HG02938 (cell line): ENCODE results near the gene NSMF.

Experiments
- ATAC-seq: cut with Tn5 transposase; IDR thresholded peaks from one replicate; pipeline ENCODE4 v1.9.1; 2021; ENCODE audit warnings: mild to moderate bottlenecking, moderate library complexity; ENCODE audit not compliant: unreplicated experiment

NSMF gene

DNA sequence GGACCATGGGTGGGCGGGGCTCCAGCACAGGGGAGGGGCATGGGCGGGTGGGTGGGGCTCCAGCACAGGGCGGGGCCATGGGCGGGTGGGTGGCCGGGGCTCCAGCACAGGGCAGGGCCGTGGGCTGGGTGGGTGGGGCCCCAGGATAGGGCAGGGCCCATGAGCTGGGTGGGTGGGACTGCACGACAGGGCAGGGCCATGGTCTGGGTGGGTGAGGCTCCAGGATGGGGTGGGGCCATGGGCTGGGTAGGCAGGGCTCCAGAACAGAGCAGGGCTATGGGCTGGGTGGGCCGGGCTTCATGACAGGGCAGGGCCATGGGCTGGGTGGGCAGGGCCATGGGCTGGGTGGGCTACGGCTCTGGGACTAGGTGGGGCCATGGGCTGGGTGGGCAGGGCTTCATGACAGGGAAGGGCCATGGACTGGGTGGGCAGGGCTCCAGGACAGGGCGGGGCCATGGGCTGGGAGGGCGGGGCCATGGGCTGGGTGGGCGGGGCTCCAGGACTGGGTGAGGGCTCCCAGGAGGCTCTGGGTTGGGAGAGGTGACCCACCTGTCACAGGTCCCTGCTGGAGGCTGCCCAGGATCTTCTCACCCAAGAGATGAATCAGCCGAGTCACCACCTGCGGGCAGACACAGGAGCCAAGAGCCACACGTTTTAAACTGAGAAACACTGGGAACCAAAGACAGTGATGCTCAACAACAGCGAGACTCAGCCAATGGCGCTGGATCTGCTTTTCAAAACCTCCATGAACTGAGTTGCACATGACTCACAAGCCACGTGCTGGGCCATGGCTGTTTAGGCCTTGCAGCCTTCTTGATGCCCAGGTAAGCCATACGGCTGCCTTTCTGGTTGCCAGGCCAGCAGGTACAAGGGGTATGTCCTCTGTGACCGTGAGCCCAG lies 33.6 kb upstream of the NSMF start:
- no peak for ATAC-seq

DNA sequence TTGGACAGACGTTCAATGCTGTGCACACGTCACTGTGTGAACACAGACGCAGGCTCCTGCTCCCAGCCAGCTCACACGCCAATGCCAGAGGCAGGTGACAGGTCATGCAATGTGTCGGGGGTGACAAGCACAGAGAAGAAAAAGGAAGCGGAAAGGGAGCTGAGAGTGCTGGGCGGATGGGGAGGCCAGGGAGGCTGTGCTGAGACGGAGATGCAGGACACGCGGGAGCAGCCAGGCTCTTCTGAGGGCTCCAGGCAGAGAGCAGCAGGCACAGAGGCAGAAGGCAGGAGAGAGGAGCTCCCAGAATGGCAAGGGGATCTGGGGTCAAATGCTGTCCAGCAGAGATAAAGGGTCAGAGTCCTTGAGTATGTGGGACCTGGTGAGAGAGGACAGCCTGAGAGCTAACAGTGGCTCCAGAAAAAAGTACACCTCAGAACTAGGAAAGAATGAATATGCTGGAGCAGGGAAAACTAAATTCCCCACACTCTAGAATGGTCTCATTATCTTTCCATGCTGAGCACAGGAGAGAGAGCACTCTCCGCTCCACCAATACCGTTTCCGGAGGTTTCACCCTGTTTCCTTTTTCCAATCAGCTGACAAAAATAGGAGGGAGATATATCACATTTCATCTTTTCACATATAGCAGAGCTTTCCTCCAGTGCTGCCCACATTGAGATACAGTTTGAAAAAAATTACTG lies 32.8 kb upstream of the NSMF start:
- no peak for ATAC-seq

DNA sequence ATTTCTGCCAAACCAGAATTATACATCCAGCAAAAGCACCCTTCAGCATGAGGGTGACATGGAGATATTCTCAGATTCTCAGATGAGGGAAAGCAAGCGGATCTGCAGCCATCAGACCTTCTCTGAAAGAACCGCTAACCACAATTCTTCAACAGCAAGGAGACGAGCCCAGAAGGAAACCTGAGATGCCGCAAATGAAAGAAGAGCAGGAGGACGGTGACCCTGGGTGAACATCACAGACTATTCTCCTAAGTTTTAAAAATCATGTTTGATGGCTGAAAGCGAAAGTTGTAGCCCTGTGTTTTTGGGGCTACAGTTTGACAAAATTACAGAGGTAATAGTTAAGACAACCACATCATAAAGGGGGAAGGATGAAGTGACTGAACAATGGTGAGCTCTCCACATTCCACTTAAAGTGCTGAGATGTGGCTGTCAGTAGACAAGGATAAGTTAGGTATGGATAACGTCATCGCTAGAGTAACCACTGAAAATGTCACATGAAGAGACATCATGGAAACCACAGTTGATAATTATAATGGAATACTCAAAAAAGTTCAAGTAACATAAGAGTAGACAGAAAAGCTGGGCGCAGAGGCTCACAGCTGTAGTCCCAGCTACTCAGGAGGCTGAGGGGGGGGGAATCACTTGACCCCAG lies 31.5 kb upstream of the NSMF start:
- ATAC-seq, result no peak

DNA sequence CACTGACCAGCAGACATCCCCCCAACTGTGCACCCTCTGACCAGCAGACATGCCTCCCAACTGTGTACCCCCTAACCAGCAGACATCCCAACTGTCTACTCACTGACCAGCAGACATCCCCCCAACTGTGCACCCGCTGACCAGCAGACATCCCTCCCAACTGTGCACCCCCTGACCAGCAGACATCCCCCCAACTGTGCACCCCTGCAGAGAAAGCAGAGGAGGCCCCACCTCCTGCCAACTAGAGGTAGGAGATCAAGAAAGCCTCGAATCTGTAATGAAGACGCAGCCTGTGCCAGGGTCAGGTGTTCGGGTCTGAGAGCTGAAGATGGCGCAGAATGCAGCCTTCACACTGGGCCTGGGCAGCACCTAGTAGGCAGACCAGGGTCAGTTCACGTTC lies 29.8 kb upstream of the NSMF start:
- no peak for ATAC-seq

DNA sequence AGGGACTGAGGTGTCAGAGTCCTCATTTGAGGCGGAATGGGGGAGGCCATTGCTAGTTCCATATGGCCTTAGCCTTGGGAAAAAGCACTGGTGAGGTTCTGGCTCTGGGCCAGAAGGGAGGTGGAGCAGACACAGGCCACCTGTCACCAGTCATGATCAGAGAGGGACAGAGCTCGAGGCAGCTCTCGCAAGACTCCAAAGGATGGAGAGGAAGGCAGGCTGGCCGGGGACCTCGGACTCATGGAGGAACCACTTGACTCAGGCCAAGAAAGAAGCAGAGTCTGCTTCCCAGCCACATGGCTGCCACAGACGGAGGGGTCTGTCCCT lies 29.2 kb upstream of the NSMF start:
- no peak for ATAC-seq

DNA sequence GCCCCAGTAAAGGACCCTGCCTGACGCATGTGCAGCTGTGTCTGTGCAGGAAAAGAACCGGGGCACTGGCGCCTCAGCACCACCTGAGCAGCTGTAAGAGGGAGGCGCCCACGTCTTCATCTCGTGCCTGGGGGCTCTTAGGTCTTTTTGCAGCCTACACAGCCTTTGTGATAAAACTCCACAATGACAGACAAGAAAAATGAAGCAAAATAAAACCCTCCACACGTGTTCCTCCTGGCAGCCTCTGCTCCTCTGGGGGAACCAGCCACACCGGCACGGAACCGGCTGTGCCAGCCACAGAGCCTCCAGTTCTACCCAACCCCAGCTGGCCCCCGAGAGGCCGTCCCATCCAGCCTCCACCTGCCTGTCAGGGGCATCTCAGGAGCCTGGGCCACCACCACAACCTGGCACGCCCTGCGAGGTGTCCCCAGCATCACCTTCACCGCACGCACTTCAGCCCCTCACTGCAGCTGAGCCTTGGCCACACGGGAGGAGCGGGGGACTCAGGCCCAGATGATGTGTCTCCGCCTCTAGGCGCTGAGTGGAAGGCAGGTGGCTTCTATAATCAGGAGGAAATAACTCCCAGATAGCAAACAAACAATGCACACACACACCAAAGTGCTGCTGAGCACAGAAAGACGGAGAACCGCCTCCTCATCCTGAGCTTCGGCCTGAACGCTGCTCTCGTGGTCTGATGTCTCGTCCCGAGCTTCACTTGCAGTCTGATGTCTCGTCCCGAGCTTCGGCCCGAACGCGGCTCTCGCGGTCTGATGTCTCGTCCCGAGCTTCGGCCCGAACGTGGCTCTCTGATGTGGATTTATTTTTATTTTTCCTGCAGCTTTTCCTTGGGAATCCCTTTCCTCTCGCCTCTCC lies 28.6 kb upstream of the NSMF start:
- ATAC-seq, result no peak

DNA sequence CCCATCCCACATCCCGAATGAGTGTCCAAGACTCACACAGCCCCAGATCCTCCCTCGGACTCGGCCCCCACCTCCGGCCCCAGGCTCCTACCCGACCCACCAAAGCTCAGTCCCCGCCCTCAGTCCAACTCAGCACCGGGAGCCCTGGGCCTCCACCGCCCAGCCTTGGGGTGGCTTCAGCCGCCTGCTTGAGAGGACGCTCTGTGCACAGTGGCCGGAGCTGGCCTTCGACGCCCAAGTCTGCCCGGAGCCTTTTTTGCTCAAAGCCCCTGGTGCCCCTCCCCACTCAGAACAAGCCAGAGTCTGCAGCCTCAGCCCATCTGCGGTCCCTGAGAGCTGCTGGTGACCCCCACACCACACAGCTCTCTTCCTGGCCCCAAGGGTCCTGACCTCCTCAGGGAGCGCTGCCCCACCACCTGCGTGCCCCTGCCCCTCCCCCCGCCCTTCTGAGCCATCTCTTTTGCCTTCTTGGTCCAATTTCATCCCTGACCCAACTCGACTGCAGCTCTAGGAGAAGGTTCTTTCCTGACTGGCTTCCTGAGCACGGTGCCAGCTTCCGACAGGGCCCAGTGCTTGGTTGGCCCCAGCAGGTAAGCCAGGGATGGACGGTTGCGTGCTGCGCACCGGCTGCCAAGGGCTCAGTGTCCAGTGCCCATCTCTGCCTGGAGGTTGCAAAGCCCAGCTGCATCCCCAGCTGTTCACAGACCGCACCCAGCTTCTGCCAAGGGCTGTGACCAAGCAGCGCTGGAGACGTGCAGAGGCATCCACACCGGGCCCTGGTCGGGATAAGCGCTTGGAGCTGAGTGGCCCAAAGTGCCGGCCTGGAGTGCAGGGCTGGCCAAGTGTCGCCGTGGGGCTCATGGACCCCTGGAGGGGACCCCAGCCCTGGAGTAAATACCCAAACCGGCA lies 27.7 kb upstream of the NSMF start:
- ATAC-seq, result no peak

DNA sequence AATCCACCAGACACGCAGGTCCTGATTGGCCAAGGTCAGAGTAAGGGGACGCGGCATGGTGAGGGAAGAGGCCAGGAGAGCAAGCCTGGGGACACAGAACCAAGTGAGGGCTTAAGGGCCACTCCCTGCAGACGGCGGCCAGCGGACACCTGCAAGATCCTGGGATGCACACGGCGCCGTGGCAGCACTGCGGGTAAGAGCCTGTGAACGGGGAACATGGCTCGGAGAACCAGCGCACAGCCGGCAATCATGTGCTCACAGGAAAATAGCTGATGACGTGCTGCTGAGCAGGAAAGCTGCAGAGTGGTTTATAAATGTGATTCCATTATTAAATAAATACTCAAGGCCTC lies 27.0 kb upstream of the NSMF start:
- ATAC-seq, result no peak

DNA sequence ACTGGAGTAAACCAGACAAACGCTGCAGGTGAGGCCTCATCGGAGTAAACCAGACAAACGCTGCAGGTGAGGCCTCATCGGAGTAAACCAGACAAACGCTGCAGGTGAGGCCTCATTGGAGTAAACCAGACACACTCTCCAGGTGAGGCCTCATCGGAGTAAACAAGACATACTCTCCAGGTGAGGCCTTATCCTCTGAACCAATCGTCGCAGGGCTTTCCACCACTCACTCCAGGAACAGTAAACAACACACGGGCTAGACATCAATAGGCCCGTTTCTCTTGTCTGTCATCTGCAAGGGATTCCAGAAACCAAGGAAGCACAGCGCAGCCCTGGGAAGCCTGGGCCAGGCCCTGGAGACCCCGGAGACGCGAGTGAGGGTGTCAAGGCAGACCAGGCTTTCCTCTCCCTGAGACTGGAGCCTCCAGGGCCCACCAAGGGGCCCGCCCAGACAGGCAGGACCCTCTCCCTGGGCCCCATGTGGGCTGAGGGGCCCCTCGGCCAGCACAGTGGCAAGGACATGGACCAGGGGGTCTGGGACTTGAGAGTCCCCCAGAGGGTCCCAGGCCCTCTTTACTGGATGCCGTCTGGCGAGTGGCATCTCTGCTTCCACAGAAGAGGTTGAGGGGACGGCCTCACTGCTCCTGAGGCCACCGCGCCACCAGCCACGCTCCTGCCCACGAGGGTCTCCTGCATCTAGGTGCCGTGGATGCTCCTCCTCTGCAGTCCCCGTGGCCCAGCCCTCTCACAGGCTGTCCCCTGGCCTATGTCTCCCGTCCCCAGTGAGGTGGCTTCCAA lies 26.4 kb upstream of the NSMF start:
- ATAC-seq, result no peak

DNA sequence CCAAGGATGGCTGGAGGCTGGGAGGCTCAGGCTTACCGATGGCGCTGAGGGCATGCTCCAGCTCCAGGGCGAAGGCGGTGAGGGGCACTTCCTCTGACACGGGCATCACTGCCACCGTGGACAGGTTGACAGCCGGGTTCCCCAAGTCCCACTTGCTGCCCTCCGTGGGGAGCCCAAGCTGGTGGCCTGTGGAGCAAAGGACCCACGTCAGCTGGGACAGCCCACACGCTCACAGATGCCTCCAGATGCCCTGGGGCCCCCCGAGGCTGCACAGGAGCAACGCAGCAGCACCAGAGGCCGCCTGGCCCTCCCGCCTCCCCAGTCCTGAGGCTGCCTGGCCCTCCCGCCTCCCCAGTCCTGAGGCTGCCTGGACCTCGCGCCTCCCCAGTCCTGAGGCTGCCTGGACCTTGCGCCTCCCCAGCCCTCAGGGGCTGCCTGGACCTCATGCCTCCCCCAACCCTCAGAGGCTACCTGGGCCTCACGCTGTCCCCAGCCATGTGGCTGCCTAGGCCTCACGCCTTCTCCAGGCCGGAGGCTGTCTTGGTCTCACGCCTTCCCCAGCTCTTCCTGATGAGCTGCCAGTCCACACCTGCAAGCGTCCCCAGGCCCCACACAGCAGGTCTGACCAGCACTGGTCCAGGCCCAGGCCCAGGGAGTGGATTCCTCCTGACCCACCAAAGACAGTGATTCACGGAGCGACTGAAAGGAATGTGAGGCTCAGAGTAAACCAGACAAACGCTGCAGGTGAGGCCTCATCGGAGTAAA lies 25.6 kb upstream of the NSMF start:
- ATAC-seq, result no peak

DNA sequence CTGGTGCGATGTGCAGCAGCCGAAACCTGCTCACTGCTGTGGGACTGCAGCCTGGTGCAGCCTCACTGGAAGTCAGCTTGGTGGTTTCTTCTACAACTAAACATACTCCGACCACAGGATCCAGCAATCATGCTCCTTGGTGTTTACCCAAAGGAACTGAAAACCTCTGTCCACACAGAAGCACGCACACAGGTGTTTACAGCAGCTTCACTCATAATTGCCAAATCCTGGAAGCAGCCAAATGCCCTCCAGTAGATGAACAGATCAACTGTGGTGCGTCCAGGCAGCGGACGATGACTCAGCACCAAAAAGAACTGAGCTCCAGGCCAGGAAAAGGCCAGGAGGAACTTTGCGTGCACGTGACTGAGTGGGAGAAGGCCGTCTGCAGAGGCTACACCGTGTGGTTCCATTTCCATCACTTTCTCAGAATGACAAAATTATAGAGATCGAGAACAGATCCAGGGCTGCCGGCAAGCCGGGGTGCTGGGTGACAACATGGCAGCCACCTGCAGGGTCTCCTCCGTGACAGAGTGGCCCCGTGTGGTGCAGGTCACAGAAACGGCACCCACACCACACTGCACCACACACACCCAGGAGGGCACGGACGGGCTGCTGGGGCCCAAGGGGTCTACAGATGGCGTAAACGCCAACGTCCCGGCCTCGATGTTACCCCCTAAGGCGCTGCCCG lies 23.1 kb upstream of the NSMF start:
- peak; percentile 49 for ATAC-seq

DNA sequence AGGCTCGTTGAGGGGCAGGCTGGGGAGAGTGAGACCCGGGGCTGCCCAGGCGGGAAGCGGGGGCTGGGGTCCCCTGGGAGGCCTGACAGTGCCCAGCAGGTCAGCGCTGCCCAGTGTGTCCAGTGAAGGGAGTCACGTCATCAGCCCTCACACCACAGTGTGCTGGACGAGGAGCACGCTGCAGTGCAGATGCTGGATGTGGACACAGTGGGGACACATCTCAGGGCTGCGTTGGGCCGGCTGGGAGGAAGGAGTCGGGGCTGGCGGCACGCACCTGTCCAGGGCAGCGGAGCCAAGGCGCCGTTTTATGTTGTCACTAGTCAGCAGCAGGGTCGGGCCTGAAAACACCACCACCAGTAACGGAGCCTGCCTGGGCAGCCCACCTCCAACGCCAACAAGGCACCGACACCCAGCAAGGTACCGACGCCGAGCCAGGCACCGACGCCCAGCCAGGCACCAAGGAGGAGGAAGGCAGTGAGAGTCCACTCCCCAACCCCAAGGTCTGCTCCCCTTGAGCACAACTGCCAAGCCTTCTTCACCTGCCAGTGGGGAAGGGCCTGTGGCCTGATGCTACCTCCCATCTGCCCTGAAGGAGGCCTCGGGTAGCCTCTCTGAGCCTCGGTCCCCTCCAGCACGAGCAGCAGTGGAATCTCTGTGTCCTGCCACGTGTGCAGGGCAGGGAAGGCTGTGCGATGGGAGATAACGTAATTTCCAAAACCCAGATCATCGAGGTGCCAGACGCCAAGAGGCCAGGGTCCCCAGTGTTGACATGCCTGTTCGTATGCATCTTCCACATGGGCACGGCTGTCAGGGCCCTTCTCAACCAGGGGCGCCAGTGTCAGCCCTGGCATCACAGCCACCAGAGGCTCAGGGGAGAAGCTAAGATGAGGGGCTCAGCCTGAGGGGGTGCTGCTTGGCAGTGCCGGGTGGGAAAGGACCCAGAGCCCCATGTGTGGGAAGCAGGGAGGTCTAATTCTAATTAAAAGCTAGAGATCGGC lies 21.9 kb upstream of the NSMF start:
- ATAC-seq, result no peak

DNA sequence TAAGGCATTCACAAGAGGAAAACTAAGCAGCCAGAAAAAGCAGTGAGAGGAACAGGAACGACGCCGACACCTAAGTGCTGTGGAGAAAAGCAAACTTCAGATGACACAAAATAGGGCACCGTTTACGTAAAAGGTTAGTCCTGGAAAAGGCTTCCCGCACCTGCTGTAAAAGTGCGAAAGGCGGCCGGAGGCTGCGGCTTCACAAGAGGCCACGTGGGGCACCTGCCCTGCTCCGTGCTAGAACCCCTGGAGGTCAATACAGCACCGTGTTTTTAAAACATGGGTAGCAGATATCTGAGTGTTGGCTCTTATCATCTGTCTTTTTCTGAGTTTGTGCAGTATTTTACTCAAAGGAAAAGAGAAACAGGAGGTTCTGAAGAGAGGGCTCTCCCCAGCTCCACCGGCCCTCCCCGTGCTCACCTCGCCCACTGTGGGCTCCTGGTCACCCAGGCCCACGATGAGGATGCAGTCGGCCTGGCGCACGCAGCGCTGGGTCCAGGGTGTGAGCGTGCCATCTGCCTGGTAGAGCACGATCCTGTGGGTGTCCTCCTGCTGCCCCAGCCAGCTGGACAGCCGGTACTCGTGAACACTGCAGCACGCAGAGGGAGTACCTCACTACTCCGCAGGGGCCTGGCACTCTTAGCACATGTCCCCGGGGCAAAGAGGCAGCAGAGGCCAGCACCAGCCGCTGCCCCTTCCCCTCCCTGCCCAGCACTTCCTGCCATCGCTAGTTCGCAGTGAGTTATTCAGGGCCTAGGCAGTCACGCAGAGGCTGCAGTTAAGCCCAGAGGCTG lies 21.0 kb upstream of the NSMF start:
- ATAC-seq, result no peak

DNA sequence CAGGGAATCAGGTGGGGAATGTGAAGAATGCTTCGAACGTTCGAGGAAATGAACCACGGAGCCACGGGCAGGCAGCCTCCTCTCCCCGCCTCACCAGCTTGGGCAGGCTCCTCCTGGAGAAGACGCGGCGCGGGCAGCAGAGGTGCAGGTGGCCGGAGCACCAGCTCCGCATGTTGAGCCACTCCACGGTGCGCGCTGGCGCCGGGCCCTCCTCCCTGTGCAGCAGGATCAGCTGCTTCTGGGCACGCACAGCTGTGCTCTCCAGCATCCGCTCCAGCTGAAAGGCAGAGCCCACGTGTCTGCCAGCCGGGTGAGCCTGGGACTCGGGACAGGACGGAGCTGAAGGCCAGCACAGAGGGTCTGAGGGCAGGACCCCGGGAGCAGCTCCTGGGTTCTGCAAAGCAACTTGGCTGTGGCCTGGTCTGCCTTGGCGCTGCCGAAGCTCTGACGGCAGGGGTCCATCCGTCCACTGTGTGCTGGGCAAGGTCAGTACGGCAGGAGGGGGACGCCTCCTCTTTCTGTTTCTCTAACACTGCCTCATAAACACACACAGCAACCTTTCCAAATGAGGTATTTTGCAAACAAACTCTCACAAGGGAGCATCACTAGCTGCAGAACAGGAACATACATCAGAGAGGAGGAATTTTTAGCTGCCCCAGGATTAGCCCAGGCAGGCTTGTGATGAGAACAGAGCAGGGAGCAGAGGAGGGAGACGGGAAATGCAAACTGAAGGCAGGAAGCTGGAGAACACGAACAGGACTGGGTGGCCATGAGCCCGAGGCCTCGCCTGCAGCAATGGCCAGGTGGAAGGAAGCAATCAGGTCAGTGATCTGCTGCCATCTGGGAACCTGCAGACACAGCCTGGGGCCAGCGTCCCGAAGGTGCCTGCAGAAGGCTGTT lies 20.1 kb upstream of the NSMF start:
- ATAC-seq, result no peak

DNA sequence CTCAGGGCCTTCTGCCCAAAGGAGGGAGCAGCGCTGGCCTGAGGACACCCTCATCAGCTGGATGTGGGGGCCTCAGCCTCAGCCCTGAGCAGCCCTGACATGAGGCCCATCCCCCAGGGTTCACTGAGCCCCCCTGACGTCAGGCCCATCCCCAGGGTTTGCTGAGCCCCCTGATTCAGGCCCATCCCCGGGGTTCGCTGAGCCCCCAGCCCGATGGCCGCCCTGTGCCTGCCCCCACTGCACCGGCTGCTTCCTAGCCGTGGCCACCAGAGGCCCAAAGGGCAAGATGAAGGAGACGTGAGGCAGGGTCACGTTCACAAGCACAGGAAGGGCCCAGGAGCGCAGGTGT lies 19.5 kb upstream of the NSMF start:
- ATAC-seq, result no peak
